Astrocyte (in vitro differentiated cells and primary cell): ENCODE data around the gene EMID1.

Source experiments
- CTCF ChIP-seq: IDR thresholded peaks from 2 replicates; pipeline ENCODE4 v1.5.1; 2011; ENCODE audit warnings: low read depth, mild to moderate bottlenecking, inconsistent platforms, low read length, moderate library complexity; ENCODE audit not compliant: insufficient read depth
- EZH2 ChIP-seq: IDR thresholded peaks from 2 replicates; pipeline ENCODE4 v1.6.1; 2012; ENCODE audit warnings: mild to moderate bottlenecking, low read length, inconsistent platforms; ENCODE audit not compliant: insufficient read depth

- TF ChIP-seq CTCF (no peak), EZH2 (no peak)
Measured at GRCh38 chr22:29218758-29219408, 13.2 kb downstream of the EMID1 start.
